Astrocyte (in vitro differentiated cells and primary cell): ENCODE results near the gene RFESD.

Experiments
- CTCF ChIP-seq: IDR thresholded peaks from 2 replicates; pipeline ENCODE4 v1.5.1; 2011; ENCODE audit warnings: low read depth, mild to moderate bottlenecking, inconsistent platforms, low read length, moderate library complexity; ENCODE audit not compliant: insufficient read depth
- EZH2 ChIP-seq: IDR thresholded peaks from 2 replicates; pipeline ENCODE4 v1.6.1; 2012; ENCODE audit warnings: mild to moderate bottlenecking, low read length, inconsistent platforms; ENCODE audit not compliant: insufficient read depth

- TF ChIP-seq CTCF (no peak), EZH2 (no peak)
These were observed 51.5 kb downstream of the RFESD start for GRCh38 chr5:95697781-95698681.
